Activated T-helper 1 cell treated with Interleukin-2 at 50 U/mL for 16 hours (primary cell): Measurements from ENCODE around the gene FBXW5.
A peak's percentile ranks its signal among the peaks of the same experiment; 100 is the strongest.

Experiments
- DNase-seq: peaks from one replicate; pipeline ENCODE4 v3.0.0-alpha.2; 2020; ENCODE audit warnings: low read depth

FBXW5 gene

GRCh38 chr9:136944519-136945332 lies at the start of gene FBXW5, which contains the start of gene C8G:
Gene FBXW5, minus strand, starts transcription at chr9:136944738. Its CDS starts 655 bp downstream, at chr9:136944083.
Gene C8G, plus strand, starts transcription at chr9:136945243. Its CDS starts 78 bp downstream, at chr9:136945321.
- DNase-seq = peak; percentile 95

DNA sequence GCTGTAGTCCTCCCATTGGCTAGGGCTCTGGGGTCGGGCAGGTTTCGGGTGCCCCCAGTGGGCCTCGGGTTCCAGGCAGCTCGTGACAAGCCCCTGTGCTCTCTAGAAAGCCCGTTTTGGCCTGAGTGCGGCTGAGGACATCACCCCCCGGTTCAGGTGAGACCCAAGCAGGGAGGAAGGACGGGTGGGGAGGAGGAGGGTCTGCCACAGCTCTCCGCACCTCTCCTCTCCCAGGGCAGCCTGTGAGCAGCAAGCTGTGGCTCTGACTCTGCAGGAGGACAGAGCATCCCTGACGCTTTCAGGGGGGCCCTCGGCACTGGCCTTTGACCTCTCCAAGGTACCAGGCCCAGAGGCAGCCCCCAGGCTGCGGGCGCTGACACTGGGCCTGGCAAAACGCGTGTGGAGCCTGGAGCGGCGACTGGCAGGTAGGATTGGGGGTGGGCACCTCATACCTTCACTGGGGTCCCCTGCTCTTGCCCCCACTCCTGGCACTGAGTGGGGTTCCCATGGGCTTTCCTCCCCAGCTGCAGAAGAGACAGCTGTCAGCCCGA lies 48.4 kb upstream of the FBXW5 start:
- DNase-seq = no peak

- DNase-seq = peak; percentile 91
These were observed 47.7 kb upstream of the FBXW5 start, which contains the start of gene PAXX for GRCh38 chr9:136991993-136992818. Gene PAXX, plus strand, starts transcription at chr9:136992422. Its CDS starts 22 bp downstream, at chr9:136992444.

- no peak for DNase-seq
These were observed 45.8 kb upstream of the FBXW5 start for GRCh38 chr9:136990242-136990911.

- DNase-seq = no peak
These were observed 44.3 kb upstream of the FBXW5 start for GRCh38 chr9:136988872-136989271.

DNA sequence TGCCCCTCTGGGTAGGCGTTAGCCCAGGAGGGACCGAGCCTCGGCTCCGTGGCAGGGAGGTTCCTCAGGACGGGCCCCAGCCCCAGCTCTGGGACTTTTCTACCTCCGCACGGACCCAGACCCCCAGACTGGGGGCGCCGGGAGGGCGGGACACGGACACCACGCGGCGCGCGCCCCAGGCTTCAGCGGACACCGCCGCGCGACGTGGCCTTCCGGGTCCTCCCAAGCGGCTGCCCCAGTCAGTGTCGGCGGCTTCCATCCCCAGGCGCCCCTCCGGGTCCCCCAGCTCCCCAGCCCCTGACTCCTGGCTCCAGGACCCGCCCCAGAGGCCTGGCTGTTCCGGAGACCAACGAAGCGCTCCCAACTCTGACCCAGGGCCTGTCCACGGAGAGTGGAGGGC lies 41.3 kb upstream of the FBXW5 start:
- DNase-seq = no peak

- no peak for DNase-seq
These were observed 40.6 kb upstream of the FBXW5 start for GRCh38 chr9:136985027-136985602.

GRCh38 chr9:136984464-136985026 lies 40.0 kb upstream of the FBXW5 start:
- DNase-seq = no peak

DNA sequence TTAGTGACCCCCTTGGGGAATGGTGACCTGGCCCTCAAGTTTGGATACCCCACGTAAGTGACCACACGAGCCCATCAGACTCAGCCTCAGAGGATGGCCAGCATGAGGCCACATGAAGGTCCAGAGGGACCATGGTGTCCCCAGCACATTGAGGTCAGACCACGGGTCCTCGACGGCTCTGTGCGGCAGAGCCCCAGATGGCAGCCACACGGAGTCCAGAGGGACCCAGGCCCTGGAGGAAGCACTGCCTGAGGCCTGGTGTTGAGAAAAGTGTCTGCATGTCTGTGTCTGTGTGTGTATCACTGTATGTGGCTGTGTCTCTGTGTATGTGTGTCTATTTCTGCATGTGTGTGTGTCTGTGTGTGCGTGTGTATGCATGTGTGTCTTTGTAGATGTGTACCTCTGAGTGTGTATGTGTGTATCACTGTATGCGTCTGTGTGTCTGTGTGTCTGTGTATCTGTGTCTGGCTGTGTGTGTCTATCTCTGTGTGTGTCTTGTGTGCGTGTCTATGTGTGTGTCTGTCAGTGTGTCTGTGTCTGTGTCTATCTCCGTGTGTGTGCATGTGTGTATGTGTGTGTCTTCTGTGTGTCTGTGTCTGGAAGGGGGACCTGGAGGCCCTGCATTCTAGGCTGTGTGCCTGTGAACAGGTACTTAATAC lies 39.2 kb upstream of the FBXW5 start:
- DNase-seq = no peak

DNA sequence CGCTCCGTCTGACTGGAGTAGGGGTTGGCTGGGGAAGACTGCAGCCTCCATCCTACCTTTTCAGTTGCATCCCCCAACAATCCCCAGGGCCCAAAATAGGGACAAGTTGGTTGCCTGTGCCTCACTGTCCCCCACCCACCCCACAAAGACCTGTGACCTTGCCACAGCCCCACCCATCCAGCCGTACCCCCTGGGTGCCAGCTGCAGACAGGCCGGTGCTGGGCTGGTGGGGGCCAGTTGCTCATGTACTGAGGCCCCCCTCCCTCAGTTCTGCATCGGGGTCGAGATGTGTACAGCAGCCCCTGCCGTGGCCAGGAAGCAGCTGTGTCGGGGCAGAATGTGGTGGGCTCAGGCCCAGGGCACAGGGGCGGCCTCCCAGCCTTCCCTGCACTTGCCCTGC lies 38.6 kb upstream of the FBXW5 start:
- no peak for DNase-seq

DNA sequence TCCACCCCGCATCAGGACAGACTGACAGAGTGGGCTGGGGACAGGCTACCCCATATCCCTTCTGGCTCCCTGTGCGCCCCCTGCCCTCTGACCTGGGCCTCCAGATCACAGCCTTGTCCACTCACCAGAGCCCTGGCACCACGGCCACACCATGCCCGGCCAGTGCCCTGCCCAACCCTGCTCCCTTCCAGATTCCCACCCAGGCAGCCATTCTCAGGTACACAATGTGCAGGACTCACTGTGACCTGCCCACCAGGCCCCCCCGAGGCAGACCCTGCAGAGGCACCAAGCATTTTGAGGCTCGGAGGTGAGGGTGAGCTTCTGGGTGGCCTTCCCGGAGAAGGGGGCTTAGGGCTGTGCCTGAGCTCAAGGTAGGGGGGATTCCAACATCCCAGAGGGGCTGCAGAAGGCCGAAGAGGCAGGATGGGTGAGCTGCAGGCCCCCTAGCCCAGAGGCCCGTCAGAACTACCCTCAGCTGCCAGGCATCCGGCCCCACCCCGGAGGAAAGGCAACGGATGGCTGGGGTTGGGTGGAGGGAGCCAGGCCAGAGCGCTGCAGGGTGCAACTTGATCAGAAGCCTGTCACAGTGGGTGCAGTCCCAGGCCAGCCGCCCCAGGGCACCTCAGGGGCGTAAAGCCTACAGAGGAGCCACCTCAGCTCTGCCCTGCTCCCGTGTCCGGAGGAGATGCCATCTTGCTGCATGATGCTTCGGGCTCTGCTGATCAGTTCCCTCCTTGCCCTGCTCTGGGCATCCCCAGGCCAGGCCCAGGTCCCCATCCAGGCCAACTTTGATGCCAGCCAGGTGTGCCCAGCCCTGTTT lies 37.9 kb upstream of the FBXW5 start, which contains the start of gene LCNL1:
Gene LCNL1 (plus strand): TSS at position 762 of the 820 bp plus-strand sequence. CDS start 594 bp downstream, outside the sequence.
- no peak for DNase-seq

DNA sequence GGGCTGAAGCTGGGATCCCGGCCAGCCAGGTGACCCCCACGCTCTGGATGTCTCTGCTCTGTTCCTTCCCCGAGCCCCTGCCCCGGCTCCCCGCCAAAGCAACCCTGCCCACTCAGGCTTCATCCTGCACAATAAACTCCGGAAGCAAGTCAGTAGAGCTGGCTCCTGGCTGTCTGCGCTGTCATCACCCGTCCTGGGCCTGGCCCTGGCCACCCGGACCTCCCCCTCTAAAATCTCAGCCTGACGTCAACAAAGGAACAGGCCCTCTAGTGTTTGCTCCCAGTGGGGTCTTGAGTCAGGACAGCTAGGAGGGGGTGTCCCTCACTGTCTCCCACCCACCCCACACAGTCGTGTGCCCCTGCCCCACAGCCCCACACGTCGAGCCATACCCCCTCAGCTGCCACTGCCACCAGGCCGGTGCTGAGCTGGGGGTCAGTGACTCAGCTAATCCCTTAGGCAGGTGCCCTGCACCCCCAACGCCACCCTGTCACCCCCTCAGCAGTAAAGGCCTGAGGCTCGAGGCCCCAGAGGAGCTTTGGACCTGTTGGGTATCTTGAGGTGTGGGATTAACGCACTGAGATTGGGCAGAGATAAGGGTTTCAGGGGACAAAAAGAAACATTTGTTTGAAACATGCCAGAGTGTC lies 37.2 kb upstream of the FBXW5 start:
- DNase-seq = no peak

GRCh38 chr9:136980669-136981478 lies 36.3 kb upstream of the FBXW5 start:
- DNase-seq = no peak

DNA sequence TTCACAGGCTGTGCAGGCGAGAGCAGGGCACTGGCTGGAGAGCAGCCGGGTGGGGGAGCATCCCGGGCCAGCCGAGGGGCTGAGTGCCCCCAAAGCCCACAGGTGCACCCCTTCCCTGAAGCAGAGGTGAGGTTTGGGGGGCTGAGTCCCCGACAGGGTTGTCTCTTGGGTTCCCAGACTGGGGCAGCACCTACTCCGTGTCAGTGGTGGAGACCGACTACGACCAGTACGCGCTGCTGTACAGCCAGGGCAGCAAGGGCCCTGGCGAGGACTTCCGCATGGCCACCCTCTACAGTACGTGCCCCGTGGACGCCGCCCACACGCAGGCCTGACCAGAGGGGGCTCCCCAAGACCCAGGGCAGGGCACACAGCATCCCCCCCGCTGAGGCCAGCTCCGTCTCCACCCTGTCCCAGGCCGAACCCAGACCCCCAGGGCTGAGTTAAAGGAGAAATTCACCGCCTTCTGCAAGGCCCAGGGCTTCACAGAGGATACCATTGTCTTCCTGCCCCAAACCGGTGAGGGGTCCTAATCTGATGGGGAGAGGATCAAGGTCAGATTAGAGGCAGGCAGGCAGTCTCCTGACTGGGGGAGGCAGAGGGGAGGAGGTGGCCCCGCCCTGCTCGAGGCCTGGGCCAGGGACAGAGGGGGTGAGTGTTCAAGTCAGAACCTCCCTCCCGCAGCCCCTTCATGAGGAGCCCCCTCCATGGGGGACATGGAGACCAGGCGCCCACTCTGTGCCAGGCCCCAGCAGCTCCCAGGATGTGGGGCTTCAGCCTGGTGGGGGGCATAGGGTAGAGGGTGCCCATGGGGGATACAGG lies 35.4 kb upstream of the FBXW5 start:
- no peak for DNase-seq

DNA sequence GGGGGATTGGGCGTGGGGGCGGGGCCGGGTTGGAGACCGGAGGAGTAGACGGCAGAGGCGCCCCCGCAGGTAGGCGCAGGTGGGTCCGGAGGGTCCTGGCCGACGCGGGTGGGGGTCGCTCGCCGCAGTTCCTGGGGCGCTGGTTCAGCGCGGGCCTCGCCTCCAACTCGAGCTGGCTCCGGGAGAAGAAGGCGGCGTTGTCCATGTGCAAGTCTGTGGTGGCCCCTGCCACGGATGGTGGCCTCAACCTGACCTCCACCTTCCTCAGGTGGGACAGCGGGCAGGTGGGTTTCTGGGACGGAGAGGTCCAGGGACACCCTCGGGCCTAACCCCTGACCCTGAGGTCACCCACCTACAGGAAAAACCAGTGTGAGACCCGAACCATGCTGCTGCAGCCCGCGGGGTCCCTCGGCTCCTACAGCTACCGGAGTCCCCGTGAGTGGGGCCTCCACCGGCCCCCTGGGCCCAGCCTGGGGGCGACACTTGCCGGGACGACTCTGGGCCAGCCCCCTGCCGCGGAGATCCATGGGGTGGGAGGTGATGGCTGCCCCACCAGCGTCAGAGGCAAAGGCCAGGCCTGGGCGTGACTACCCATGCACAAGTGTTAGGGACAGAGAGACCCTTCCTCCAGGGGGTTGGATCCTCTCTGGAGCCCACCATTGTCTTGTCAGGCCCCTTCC lies 34.5 kb upstream of the FBXW5 start:
- DNase-seq = no peak

DNA sequence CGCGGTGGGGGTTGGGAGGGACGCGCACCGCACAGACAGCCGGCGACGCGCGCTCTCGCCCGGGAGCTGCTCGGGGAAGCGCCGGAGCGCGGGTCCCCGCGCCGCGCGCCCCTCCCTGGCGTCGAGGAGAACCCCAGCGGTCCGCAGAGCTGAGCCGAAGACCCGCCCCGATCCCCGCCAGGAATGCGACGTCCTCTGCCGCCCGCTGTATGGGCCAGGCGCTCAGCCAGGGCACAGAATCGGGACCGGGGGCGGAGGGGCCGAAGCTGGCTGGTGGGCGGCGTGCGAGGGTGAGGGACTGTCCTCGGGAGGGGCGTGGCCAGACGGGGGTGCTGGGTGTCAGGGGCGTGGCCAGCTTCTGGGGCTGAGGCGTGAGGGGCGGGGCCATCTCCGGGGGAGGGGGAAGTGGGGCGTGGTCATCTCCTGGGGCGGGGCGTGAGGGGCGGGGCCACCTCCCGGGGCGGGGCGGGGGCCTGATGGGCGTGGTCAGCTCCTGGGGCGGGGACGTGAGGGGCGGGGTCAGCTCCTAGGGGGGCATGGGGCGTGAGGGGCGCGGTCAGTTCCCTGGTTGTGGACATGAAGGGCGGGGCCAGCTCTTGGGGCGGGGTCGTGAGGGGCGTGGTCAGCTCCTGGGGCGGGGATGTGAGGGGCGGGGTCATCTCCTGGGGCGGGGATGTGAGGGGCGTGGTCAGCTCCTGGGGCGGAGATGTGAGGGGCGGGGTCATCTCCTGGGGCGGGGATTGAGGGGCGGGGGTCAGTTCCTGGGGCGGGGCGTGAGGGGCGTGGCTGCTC lies 33.7 kb upstream of the FBXW5 start:
- peak; percentile 59 for DNase-seq
